Gastrocnemius medialis (tissue), 4 donors: ENCODE measurements around the gene DSTYK.

Source experiments
- CTCF ChIP-seq, 5 experiments: fragments of 450-650 bp in 3 of 5; fragments of 200-600 bp in 2 of 5; sonication (generic) in 2 of 5; IDR thresholded peaks in 4 of 5; conservative IDR thresholded peaks in 1 of 5; 1 replicate in 4 of 5; 2 replicates in 1 of 5; pipeline ENCODE4 v1.5.1; 2016 to 2019; ENCODE audit warnings: antibody characterized with exemption in 5 of 5, mild to moderate bottlenecking in 3 of 5, moderate library complexity in 3 of 5
- POLR2A ChIP-seq, 2 donors: fragments of 450-650 bp; IDR thresholded peaks; one replicate each; pipeline ENCODE4 v1.6.1; 2017; ENCODE audit warnings: antibody characterized with exemption in 2 of 2, mild to moderate bottlenecking in 2 of 2, moderate library complexity in 2 of 2

GRCh38 chr1:205256951-205257625 lies 45.6 kb upstream of the DSTYK start:
- TF ChIP-seq POLR2A (IDR thresholded peaks at IDR 0.05): no peak
- TF ChIP-seq CTCF (IDR thresholded peaks at IDR 0.05 in 4 of 5, conservative IDR thresholded peaks at IDR 0.05 in 1 of 5): no peak
